Gastroesophageal sphincter (tissue), 3 donors: ENCODE measurements around the gene CYB5R4.

Source experiments
- EP300 ChIP-seq: sonication (generic); formaldehyde crosslinking; IDR thresholded peaks from one replicate; pipeline ENCODE4 v1.6.1; 2017; ENCODE audit warnings: antibody characterized with exemption, mild to moderate bottlenecking
- POLR2A ChIP-seq, 2 donors: fragments of 450-650 bp; IDR thresholded peaks; one replicate each; pipeline ENCODE4 v1.6.1; 2017; ENCODE audit warnings: antibody characterized with exemption in 2 of 2, mild to moderate bottlenecking in 2 of 2, moderate library complexity in 1 of 2
- POLR2AphosphoS5 ChIP-seq: sonication (generic); formaldehyde crosslinking; IDR thresholded peaks from one replicate; pipeline ENCODE4 v1.6.1; 2017; ENCODE audit warnings: antibody characterized with exemption
- TF ChIP-seq, protein P1 (sequence below), 4 experiments: fragments of 200-600 bp in 2 of 4; fragments of 450-650 bp in 2 of 4; sonication (generic) in 1 of 4; IDR thresholded peaks; one replicate each; pipeline ENCODE4 v1.5.1; 2017 to 2019; ENCODE audit warnings: antibody characterized with exemption in 4 of 4, mild to moderate bottlenecking in 2 of 4, moderate library complexity in 2 of 4

DNA sequence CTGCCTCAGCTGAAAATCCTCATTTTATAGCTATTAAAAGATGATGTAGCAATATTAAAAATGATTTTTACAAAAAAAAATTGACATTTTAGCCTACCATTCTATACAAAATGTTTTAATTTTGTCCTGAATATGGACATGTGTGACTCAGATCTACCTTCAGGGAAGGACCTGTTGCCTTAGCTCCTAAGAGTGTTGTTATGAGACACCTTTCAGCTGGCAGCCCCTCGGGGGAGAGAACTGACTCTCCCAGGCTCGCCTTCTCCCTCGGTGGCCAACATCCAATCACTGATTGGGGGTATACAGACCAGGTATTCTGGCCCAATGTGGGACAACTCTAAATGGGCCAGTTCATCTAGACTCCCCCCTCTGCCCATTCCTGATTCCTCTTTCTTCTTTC is 141.6 kb downstream of the CYB5R4 start:
- TF ChIP-seq, protein P1, sequence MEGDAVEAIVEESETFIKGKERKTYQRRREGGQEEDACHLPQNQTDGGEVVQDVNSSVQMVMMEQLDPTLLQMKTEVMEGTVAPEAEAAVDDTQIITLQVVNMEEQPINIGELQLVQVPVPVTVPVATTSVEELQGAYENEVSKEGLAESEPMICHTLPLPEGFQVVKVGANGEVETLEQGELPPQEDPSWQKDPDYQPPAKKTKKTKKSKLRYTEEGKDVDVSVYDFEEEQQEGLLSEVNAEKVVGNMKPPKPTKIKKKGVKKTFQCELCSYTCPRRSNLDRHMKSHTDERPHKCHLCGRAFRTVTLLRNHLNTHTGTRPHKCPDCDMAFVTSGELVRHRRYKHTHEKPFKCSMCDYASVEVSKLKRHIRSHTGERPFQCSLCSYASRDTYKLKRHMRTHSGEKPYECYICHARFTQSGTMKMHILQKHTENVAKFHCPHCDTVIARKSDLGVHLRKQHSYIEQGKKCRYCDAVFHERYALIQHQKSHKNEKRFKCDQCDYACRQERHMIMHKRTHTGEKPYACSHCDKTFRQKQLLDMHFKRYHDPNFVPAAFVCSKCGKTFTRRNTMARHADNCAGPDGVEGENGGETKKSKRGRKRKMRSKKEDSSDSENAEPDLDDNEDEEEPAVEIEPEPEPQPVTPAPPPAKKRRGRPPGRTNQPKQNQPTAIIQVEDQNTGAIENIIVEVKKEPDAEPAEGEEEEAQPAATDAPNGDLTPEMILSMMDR (IDR thresholded peaks at IDR 0.05): no peak
- TF ChIP-seq POLR2A (IDR thresholded peaks at IDR 0.05) (no peak), POLR2AphosphoS5 (no peak), EP300 (no peak)
